Measurements from ENCODE around the gene SNTG2. TPM values are rescaled to one million over a fixed set of nuclear protein-coding genes. Genes with fewer than 3 reads are reported as not detected.
"Not testable (repeated sequence)": the region's sequence is repeated elsewhere in the genome, so short reads cannot be mapped to it uniquely, and the experiment has no call there.

Gene SNTG2
- total and polyA plus RNA-seq, 9 donors = 0.17 to 5.7 (median 1.3) TPM; not detected in 1

DNA sequence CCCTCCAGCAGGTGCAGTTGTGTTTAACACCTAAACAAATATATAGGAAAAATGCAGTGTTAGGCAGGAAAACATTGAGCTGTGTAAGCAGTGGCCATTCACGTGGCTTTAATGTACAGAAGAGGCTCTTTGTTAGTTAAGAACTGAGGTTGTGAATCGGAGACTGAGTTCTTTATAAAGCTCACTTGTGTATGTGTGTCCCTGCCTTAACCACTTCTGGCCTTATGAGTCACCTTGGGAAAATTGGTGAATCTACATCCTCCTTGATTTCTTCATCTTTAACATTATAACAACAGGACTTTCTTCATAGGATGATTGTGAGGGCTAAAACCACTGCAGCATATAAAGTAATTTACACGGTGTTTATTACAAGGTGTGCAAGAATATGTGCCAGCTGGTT lies 274.3 kb downstream of the SNTG2 start:
- Histone ChIP-seq H3K9me3 (no peaks in the 10 kb centered on the region), H3K4me1 (ENCODE audit: insufficient read depth) (no peaks in the 10 kb centered on the region), H3K27me3 (no peaks in the 10 kb centered on the region), H3K4me3 (no peak overlapping the region), H3K27ac (no peak overlapping the region), H3K36me3 (no peaks in the 10 kb centered on the region)
- 75 to 82% (median 81%) methylated on average over 3 of the region's 3 CpGs for WGBS, 3 donors
- intact Hi-C loops (cut with DNase I) = no loop called here
- DNase-seq = no peak
- no peak for TF ChIP-seq CTCF (IDR thresholded peaks at IDR 0.05)
- TF ChIP-seq POLR2A (IDR thresholded peaks at IDR 0.05) = no peak
- no peak for TF ChIP-seq EP300 (IDR thresholded peaks at IDR 0.05)

DNA sequence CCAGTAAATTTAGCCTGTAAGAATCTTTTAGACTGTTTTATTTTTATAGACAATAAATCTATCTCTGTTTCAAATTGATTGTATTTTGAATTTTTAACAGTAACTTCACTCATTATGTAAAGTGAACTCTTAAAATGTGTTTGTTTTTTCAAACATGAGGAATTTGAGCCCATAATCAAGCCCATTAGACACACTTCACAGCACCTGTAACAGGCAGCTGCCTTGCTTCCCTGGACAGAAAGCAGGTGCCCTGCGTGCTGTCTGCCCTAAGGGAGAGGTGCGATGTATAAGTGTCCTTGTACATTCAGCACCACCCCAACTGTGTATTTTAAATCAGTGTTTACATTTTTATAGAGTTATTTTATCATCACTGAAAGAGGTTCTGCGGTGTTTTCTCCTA lies 276.1 kb downstream of the SNTG2 start:
- intact Hi-C loops (cut with DNase I) = no loop called here
- WGBS, 3 donors = 46 to 74% (median 55%) methylated on average over 3 of the region's 3 CpGs
- DNase-seq = no peak
- Histone ChIP-seq H3K4me3 (no peak overlapping the region), H3K36me3 (no peaks in the 10 kb centered on the region), H3K27me3 (no peaks in the 10 kb centered on the region), H3K4me1 (ENCODE audit: insufficient read depth) (no peaks in the 10 kb centered on the region), H3K27ac (no peak overlapping the region), H3K9me3 (no peaks in the 10 kb centered on the region)
- TF ChIP-seq CTCF (IDR thresholded peaks at IDR 0.05) (no peak), POLR2A (IDR thresholded peaks at IDR 0.05) (no peak), EP300 (IDR thresholded peaks at IDR 0.05) (no peak)

DNA sequence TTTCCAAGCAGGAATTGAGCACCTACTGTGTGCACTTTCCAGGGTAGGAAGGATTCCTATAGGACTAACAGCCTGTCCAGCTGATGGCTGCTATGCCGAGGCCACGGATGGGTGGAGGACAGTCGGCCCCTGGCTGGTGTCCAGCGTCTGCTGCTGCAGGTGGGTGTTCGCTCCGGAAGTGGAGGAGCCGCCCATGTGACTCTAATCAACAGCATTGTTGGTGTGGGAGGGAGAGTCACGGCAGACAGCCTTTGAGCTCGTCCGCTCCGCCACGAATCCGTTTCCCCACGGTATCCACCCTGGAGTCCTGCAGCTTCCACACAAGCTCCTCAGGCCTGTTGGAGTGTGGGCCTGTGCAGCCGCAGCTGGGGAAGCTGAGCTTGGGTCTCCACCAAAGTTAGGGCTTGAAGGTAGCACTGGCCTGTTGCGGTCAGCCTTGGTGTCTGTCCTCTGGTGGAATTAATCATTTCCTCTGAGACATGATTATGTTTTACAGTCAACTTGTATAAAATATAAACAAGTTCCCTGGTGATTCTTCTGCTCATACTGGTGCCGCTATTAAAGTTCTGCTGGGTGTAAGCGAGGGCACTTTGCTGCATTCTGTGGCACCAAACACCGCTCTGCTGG lies 276.7 kb downstream of the SNTG2 start:
- no peak overlapping the region for H3K27ac ChIP-seq
- H3K9me3 ChIP-seq = no peaks in the 10 kb centered on the region
- no peaks in the 10 kb centered on the region for H3K4me1 ChIP-seq (ENCODE audit: insufficient read depth)
- H3K27me3 ChIP-seq = no peaks in the 10 kb centered on the region
- DNase-seq = no peak
- 36 to 63% (median 37%) methylated on average over 19 of the region's 19 CpGs for WGBS, 3 donors
- no peaks in the 10 kb centered on the region for H3K36me3 ChIP-seq
- TF ChIP-seq POLR2A (IDR thresholded peaks at IDR 0.05) (no peak), EP300 (IDR thresholded peaks at IDR 0.05) (no peak), CTCF (IDR thresholded peaks at IDR 0.05) (no peak)
- intact Hi-C loops (cut with DNase I) = no loop called here
- no peak overlapping the region for H3K4me3 ChIP-seq

DNA sequence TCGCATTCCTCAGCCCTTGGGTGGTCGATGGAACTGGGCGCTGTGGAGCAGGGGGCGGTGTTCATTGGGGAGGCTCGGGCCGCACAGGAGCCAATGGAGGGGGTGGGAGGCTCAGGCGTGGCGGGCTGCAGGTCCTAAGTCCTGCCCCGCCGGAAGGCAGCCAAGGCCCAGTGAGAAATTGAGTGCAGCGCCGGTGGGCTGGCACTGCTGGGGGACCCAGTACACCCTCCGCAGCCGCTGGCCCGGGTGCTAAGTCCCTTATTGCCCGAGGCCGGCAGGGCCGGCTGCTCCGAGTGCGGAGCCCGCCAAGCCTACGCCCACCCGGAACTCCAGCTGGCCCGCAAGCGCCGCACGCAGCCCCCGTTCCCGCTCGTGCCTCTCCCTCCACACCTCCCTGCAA lies 278.9 kb downstream of the SNTG2 start:
- WGBS, 3 donors = 95 to 100% (median 97%) methylated on average over 27 to 30 of the region's 30 CpGs
- H3K27ac ChIP-seq; H3K36me3 ChIP-seq; intact Hi-C loops (cut with DNase I); H3K4me3 ChIP-seq; H3K27me3 ChIP-seq; H3K9me3 ChIP-seq; DNase-seq; H3K4me1 ChIP-seq (ENCODE audit: insufficient read depth): not testable (repeated sequence)

- H3K27me3 ChIP-seq = no peaks in the 10 kb centered on the region
- H3K4me1 ChIP-seq (ENCODE audit: insufficient read depth) = no peaks in the 10 kb centered on the region
- no peak overlapping the region for H3K4me3 ChIP-seq
- WGBS, 3 donors = 94 to 96% (median 95%) methylated on average over 19 of the region's 19 CpGs
- intact Hi-C loops (cut with DNase I) = no loop called here
- H3K36me3 ChIP-seq = no peaks in the 10 kb centered on the region
- H3K27ac ChIP-seq = no peak overlapping the region
- no peak for TF ChIP-seq EP300 (IDR thresholded peaks at IDR 0.05)
- TF ChIP-seq POLR2A (IDR thresholded peaks at IDR 0.05) = no peak
- no peak for TF ChIP-seq CTCF (IDR thresholded peaks at IDR 0.05)
- DNase-seq = no peak
- H3K9me3 ChIP-seq = no peaks in the 10 kb centered on the region
Measured at GRCh38 chr2:1230155-1230893, 279.7 kb downstream of the SNTG2 start.
